Measurements from ENCODE around the gene PCDHGA5. TPM values are rescaled to one million over a fixed set of nuclear protein-coding genes. Genes with fewer than 3 reads are reported as not detected.
A peak's percentile ranks its signal among the peaks of the same experiment; 100 is the strongest.

PCDHGA5 gene
- total RNA-seq, 1 experiment from 2014 or later, result 2.0 TPM

- peaks cover 30% of the 10 kb centered on the region for H3K27me3 Mint-ChIP-seq (ENCODE audit: low read depth)
- peak overlapping the region; percentile 81; the same call in 1 of the 2 replicates for H3K4me3 Mint-ChIP-seq
- H3K36me3 Mint-ChIP-seq, result peaks cover 63% of the 10 kb centered on the region
- H3K4me1 Mint-ChIP-seq, result 0 out of 2 replicates have a peak, but pooled peaks cover 3% of the 10 kb centered on the region
- DNase-seq (ENCODE audit: low spot score) (no peak), ATAC-seq (no peak)
- POLR2A ChIA-PET, result no interaction called here
- TF ChIP-seq CBFB (CRISPR knock-in tag; IDR thresholded peaks at IDR 0.05; ENCODE audit: low read depth), result no peak
- TF ChIP-seq TEAD4 (CRISPR knock-in tag; IDR thresholded peaks at IDR 0.05), result no peak
- no peak for TF ChIP-seq CDX4 (CRISPR knock-in tag; IDR thresholded peaks at IDR 0.05; ENCODE audit: borderline replicate concordance)
- no peak for TF ChIP-seq ATF1 (CRISPR knock-in tag; IDR thresholded peaks at IDR 0.05)
- TF ChIP-seq TP53 (CRISPR knock-in tag; IDR thresholded peaks at IDR 0.05), result no peak
- no peak for TF ChIP-seq FOXK1 (CRISPR knock-in tag; IDR thresholded peaks at IDR 0.05)
- no peak for TF ChIP-seq FOXP1 (CRISPR knock-in tag; IDR thresholded peaks at IDR 0.05; ENCODE audit: borderline replicate concordance)
- TF ChIP-seq SMAD4 (CRISPR knock-in tag; IDR thresholded peaks at IDR 0.05), result no peak
- TF ChIP-seq AR (CRISPR knock-in tag; IDR thresholded peaks at IDR 0.05), result no peak
- no peak for TF ChIP-seq ZBTB21 (CRISPR knock-in tag; IDR thresholded peaks at IDR 0.05; ENCODE audit: borderline replicate concordance)
- TF ChIP-seq CTCF (IDR thresholded peaks at IDR 0.05), result no peak
- no peak for TF ChIP-seq NFATC4 (CRISPR knock-in tag; IDR thresholded peaks at IDR 0.05)
- TF ChIP-seq SOX15 (CRISPR knock-in tag; IDR thresholded peaks at IDR 0.05), result no peak
- H3K9me3 Mint-ChIP-seq, result peaks cover 67% of the 10 kb centered on the region
- CTCF ChIA-PET, result interaction anchor here (1.5 to 3.0 kb wide), 9 partner anchors 12 to 175 kb away, joined by 3 to 24 read pairs (median 11); partner anchors contain the start of genes PCDHB14, PCDHGA11, PCDHGA6 and PCDHGB1
- no peak overlapping the region for H3K27ac Mint-ChIP-seq
Measured at GRCh38 chr5:141388661-141389060, 24.7 kb downstream of the PCDHGA5 start.

GRCh38 chr5:141389153-141390042 lies 25.4 kb downstream of the PCDHGA5 start:
- no peak overlapping the region for H3K27ac Mint-ChIP-seq
- 0 out of 2 replicates have a peak, but pooled peaks cover 3% of the 10 kb centered on the region for H3K4me1 Mint-ChIP-seq
- ATAC-seq (no peak), DNase-seq (ENCODE audit: low spot score) (no peak)
- CTCF ChIA-PET, result interaction anchor here (1.1 to 3.5 kb wide), 7 partner anchors 15 to 178 kb away, joined by 3 to 24 read pairs (median 6); partner anchors contain the start of genes PCDHB14, PCDHGA6, PCDHGB3 and PCDHGB6
- H3K4me3 Mint-ChIP-seq, result peak overlapping the region; percentile 2; the same call in 1 of the 2 replicates
- peaks cover 27% of the 10 kb centered on the region for H3K27me3 Mint-ChIP-seq (ENCODE audit: low read depth)
- peaks cover 68% of the 10 kb centered on the region for H3K9me3 Mint-ChIP-seq
- TF ChIP-seq ZBTB43 (CRISPR knock-in tag; IDR thresholded peaks at IDR 0.05) (peak; percentile 30; the same call in 1 of the 2 replicates), ZNF416 (CRISPR knock-in tag; IDR thresholded peaks at IDR 0.05) (no peak), SOX15 (CRISPR knock-in tag; IDR thresholded peaks at IDR 0.05) (no peak), ATF3 (CRISPR knock-in tag; conservative IDR thresholded peaks at IDR 0.05) (0 out of 2 replicates have a peak, but pooled peaks have one; percentile 59), IRF2 (CRISPR knock-in tag; IDR thresholded peaks at IDR 0.05; ENCODE audit: borderline replicate concordance, low read depth) (0 out of 2 replicates have a peak, but pooled peaks have one; percentile 60)
- POLR2A ChIA-PET, result no interaction called here
- H3K36me3 Mint-ChIP-seq, result peaks cover 64% of the 10 kb centered on the region
